NCI-H187 (cell line): ENCODE data around the gene SPRY4.
"Not testable (repeated sequence)": the region's sequence is repeated elsewhere in the genome, so short reads cannot be mapped to it uniquely, and the experiment has no call there.

ENCODE experiments used
- DNase-seq, 2 experiments: peaks; one replicate each; lab custom pipeline; 2025; lab: John Stamatoyannopoulos, UW

The SPRY4 gene

DNA sequence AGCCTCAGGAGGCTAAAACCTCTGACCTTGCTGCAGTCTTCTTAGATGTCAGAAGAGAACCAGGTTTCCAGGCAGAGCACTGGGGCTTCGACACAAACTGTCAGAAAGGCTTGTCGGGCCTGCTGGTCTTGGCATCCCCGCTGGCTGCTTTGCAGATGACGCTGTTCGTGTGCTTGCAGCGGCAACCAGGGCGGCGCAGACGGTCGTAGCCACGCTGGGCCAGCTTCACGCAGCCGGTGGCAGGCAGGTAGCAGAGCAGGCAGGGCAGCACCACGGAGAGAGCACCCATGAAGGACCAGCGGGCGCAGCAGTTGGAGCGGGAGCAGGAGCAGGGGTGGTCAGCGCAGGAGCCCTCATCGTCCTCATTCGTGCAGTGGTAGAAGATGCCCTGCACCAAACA is 10.7 kb downstream of the SPRY4 start:
- no peak for DNase-seq

DNA sequence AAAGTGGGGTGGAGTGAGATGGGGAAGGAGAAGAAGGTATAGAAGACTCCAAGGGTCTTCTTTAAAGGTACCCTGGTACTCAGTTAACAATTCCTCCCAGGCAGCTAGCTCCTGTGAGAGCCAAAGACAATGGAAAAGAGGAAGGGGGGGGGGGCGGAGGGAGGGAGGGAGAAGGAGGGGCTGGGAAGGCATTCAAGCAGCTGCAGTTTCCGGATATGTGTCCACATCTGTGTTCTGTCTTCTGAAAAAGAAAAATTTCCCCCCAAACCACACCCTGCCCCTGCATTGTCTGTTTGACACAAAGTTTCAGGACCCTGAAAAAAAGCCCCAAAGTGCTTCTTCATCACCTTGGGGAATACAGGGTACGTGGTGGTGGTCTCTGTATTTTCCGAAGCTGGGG is 11.1 kb downstream of the SPRY4 start:
- no peak for DNase-seq

DNA sequence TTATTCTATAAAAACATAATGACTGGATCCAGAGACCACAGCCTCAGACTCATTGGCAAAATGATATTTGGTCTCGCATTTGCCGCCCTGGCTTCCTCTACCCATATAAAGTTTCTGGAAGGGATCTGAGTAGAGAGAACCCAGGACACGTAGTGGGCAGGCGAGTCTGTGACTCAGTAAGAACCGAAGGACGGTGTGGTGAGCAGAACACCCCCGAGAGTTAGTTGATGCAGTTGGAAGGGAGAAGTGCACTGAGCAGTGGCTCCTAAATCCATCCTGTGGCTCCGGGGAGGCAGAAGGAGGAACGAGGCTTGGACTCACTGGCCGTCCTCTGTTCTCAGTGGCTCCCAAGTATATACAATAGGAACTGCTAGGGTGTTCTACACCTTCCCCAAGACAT is 11.5 kb downstream of the SPRY4 start:
- DNase-seq: no peak

DNA sequence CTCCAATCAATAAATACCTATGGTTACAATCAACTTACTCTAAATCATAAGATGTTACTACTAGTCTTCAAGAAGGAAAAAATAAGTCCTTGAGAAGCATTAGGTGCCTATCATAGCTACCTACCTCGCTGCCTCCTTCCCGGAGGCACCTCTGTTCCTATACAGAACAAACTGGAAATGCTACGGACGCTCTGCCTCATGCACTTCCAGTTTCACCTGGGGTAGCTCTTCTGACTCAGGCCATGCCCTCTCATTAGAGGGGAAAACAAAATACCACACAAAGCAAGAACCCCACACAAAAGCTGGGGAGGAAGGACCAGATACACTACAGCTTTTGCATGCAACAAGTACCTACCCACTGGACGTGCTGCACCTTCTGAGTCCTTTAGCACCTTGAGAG is 12.4 kb downstream of the SPRY4 start:
- DNase-seq: no peak

DNA sequence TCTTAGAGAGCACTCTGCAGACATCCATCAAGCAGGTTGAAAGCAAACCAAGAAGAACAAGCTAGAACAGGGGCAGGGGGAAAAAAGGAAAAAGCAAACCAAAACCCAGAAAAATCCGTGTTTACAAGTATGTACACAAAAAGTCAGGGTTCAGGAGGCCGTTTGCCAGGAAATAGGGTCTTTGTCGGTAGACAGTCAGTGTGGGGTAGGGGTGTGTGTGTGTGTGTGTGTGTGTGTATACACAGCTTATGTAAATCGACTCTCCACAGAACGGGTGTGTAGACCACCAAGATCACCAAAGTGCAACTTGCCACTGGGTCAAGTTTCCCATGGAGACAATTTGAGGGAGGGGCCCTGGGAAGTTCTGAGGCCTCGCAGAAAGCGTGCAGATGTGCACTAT is 13.1 kb downstream of the SPRY4 start:
- no peak for DNase-seq

DNA sequence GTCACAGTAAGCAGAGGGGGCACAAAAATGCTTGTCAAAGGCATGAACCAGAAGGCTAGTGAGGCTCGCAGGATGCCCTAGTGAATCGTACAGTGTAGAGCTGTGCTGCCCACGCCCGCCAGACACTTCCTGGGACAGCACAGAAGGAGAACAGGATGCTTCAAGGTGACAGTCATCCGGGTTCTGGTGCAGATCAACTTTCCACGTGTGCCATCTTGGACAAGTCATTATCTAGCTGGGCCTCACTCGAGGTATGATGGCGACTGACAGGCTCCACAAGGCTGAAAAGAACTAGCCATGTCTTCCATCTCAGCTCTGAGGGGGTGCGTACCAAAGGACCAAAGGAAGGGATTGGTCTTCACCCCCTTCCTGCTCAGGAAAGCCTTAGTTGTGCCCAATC is 14.0 kb downstream of the SPRY4 start:
- DNase-seq: no peak

DNA sequence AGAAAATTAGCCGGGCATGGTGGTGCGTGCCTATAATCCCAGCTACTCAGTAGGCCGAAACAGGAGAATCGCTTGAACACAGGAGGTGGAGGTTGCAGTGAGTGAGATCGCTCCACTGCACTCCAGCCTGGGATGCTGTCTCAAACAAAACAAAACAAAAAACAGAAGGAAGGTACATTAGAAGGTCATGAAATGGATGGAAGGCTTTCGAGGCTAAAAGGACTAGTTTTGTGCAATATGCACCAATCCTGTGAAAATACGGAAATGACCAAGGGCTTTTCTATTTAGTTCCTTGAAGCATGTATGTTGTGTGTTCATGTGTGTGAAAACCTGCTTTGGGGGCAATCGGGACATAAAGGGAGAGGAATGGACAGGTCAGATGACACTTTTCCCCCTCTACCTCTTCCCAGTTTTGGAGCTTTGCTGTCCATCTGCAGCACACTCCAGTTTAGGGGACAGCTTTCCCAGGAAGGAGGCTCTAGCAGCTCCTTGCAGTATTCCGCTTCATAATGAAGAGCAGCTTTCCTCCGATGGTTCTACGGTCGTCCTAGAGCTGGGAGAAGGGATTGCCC is 15.0 kb downstream of the SPRY4 start:
- DNase-seq: no peak

DNA sequence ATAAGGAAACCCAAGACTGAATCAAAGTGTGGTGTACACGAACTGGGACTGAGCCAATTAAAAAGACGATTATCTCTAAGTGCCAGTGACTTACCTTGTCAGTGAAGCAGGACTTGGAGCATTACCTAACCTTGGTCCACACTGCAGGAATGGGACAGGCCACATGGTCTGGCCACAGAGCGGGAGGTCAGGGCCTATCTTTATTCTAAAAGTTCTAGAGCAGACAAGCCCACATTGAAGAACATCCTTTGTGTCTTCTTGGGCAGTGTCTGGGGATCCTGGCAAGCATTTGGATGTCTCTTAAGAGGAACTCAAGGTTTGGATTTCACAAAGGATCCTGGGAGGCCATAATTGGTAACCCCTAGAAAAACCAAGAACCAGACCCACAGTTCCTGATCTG is 16.5 kb downstream of the SPRY4 start:
- no peak for DNase-seq

DNA sequence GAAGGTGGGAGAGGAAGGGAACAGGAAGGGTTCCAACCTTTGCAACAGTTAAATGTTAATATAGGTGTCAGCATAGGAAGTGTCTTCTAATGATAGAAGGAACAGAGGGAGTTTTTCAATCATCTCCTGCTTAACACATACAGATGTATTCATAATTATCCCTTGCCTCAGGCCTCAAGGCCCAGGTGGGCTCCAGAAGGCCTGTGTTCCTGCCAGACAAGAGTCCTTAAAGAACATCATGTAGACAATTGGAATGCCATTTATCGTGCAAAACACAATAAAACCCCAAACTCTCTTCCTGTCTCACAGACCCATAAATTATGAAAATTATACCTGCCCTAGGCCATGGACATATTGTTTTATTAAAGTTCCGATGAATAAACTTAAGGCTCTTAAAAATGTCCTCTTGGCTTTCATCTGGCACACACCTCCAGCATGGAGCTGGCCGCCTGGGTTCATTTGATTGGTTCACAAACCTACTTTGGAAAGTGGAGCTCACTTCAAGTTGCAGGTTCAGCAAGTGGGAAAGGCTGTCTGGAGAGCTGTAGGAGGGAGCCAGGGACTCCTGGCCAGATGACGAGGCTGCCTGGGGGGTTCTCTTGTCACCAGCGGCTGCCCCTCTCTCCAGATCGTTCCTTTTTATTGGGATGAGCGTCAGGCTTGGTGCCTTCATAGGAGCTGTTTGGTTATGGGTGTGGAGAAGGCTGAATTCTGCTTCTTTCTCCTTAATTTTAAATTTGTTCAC is 17.5 kb downstream of the SPRY4 start:
- DNase-seq: no peak

DNA sequence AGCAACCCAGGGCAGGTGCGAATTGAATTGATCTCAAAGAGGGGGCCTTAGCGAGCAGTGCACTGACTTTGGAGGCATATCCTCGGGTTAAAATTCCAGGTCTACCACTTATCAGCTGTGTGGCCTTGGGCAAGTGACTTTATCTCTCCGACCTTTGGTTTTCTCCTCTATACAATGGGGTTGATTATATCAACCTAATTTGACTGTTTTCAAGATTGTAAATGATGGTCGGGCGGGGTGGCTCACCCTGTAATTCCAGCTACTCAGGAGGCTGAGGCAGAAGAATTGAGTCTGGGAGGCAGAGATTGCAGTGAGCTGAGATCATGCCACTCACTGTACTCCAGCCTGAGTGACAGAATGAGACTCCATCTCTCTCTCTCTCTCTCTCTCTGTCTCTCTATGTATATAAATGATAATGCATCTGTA is 18.7 kb downstream of the SPRY4 start:
- no peak for DNase-seq

DNA sequence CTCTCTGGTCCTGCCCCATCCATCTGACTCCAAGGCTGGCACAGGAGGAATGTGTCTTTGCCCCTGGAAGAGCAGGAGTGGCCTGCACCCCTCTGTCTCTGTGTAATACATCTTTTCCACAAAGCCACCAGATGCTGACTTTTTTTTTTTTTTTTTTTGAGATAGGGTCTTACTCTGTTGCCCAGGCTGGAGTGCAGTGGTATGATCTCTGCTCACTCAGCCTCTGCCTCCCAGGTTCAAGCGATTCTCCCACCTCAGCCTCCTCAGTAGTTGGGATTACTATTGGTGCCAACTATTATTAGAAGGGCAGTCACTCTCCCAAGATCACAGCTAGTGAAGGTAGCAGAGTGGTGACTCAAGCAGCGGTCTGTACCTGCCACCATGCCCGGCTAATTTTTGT is 19.6 kb downstream of the SPRY4 start:
- no peak for DNase-seq

DNA sequence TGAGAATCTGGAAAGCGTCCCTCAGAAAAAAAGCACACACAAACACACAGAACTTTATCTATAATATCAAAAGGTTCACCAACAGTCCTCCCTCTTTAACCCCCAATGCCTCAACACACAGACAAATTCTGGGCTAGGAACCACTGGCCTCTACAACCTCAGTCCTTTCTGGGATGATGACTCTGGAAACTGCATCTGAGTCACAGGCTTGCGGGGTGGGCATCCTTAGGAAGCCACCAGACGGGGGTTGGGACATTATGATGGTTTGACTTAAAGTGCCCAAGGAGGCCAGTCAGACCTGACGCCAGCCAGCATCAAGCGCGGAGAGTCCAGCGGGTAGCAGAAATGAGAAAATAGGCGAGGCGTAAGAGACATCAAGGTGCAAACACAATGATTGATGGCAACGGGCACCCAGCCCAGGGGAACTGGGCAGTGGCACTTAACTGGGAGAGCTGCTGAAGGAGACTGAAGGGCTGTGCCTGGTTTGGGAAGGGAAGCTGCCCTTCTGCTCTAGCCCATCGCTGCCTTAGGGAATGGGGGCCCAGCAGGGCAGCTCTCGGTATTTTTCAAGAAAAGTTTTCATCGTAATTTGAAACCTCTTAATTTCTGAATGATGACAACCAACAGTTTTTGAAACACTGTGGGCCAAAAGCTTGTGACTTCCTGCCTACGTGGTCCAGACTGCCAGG is 20.7 kb downstream of the SPRY4 start:
- DNase-seq: no peak

DNA sequence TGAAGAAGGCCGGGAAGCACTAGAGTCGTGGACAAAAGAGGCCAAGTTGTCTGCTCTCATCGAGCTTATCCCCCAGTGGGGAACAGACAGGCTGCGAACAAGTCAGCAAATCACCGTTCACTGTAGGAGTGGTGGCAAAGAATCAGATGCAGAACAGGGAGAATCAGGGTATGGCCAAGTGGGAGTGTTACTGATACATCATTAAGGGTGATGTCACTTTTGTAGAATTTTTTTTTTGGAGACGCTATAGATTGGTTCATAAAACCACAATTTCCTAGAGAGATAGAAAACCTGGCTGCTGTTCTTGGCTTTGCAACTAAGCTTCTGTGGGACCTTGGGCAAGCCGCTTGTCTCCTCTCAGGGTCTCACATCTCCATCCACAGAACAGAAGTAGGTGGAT is 21.3 kb downstream of the SPRY4 start:
- no peak for DNase-seq

DNA sequence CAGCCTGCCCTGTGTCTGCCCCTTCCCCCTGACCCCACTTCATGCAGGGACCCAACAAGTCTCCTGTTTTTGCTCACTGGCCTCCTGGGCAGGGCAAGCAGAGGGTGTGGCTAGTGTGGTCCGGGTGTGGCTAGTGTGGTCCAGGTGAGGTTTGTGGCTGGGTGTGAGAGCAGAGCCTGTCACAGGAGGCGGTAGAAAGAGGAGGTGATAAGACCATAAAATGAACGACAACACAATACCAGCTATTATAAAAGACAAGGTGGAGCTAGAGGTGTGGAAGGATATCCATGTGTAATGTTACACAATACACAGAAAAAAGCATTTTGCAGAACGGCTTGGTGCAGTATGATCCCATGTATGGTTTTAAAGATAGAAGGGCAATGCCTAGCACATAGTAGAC is 23.3 kb downstream of the SPRY4 start:
- DNase-seq: no peak

DNA sequence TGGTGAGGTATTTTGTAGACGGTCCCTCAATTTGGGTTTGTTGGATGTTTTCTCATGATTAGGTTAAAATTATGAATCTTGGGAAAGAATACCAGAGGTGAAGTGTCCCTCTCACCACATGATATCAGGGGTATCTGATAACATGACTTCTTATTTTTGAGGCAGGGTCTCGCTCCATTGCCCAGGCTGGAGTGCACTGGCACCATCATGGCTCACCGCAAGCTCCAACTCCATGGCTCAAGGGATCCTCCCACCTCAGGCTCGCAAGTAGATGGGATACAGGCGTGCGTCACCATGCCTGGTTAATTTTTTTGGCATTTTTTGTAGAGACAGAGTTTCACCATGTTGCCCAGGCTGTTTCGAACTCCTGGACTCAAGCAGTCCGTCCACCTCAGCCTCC is 24.1 kb downstream of the SPRY4 start:
- DNase-seq: no peak

DNA sequence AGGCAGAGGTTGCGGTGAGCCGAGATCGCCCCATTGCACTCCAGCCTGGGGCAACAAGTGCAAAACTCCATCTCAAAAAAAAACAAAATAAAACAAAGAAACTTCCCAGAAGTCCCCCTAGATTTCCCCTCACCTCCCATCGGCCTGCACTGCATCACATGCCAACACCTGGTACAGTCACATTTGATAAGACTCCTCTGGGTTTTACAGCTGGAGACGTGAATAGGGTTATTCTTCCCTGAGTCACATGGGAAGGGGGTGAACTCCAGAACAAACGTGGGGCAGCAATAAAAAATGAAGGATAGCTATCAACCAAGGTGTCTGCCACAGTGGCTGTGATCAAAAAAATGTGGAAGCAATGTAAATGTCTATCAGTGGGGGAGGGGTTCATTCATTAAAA is 26.0 kb downstream of the SPRY4 start:
- no peak for DNase-seq

DNA sequence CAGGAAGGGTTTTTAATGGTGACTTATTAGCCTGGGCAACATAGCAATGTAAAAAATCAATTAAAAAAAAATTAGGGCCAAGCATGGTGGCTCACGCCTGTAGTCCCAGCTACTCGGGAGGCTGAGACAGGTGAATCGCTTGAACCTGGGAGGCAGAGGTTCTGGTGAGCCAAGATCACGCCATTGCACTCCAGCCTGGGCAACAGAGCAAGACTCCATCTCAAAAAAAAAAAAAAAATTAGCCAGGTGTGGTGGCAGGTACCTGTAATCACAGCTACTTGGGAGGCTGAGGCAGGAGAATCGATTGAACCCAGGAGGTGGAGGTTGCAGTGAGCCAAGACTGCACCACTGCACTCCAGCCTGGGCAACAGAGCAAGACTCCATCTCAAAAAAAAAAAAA is 27.0 kb downstream of the SPRY4 start:
- DNase-seq: not testable (repeated sequence)

DNA sequence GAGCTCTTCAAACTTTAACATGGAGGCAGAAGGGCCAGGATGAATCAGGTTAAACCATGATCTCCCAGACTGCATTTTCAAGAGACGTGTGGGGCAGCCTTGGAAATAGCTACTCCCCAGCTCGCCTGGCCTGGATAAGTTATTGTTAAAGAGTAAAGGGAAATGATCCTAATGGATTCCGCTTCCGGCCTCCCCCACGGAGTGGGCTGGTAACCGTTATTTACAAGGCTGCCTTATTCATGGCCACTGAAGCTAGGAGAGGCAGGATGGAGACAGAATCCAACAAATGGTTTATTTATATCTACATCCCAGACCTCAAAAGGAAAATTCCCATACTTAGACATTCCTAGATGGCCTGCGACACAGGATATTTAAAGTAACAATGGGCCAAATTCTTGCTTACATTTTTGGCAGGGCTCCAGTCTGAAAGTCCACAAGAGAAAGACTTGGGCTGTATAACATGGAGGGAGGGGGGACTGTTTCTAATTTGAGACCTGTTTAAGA is 27.9 kb downstream of the SPRY4 start:
- no peak for DNase-seq

DNA sequence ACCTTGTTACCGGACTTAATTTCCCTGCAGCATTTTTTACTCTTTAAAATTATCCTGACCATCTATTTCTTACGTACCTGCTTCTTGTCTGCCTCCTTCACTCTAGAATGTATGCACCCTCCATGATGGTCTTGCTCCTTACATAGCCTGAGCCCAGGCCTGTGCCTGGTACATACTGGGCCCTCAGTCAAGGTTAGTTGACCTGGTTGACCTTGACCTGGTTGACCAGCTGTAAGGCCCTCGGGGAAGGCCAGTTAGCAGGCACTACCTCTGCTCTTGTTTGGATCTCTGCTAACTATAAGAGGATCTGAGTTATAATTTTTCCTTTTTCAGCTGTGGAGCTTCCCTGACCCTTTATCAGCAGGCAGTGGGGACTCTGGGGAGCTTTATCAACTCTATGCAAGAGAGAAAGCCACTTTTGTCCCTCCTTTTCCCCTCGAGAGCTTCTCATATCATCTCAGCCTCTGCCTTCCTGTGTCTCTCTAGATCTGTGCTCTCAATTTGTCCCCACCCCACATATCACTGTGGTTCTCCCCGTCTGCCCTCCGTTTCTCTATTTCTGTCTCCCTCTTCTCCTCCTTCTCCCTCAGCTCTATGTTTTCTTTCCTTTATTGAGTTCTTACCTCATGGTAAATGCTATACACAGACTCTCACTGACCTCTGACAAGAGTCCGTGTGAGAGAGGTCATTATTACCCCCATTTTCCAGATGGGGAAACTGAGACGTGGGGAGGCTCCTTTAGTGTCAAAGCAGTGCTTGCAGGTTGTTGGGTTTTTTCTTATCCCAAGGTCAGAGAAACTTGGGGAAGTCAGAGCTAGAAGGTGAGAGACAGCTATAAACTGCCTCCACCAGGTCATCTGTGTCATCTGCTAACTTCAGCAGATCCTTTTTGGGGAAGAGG is 28.6 kb downstream of the SPRY4 start:
- no peak for DNase-seq

DNA sequence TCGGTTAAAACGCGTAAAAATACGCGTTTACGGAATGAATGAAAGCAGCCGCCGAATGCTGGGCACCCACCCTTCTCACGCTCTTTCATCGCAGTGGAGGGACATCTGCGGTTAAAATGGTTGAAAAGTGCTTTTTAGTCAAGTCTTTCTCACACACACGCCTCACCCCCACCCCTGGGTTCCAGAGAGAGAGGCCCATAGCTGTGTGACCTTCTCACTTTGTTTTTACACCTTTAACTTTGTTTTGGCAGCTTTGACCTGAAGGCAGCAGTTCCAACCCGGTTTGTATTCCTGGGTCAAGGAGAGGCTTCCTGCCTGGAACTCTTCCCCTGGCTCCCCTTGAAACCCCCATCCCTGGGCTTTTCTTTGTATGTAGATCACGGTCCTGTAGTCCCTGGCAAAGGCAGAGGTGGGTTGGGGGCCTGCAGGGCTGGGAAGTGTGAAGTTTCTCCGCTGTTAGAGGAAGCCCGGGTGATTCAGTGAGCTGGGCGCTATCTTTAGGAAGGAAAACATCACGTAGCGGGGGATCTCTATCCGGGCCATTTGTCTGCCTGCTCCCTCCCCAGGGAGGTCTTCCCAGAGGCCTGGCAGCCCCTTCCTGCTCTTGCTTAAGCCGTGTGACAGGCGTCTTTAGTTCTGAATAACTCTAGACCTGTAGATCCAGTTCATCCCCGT is 29.6 kb downstream of the SPRY4 start:
- no peak for DNase-seq

DNA sequence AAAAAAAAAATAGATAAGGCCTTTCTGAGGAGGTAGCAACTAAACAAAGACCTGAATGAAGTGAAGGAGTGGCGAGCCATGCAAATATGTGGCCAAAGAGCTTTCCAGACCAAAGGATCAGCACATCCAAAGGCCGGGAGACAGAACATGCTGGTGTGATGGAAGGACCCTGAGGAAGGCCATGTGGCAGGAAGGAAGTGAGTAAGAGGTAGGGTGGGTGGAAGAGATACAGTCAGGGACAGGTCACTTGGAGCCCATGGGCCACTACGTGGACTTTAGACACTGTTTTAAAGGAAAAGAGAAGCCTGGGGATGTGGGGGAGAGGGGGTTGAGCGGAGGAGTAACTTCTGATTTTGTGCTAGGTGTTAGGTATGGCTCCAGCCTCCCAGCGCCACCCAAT is 31.3 kb downstream of the SPRY4 start:
- no peak for DNase-seq

DNA sequence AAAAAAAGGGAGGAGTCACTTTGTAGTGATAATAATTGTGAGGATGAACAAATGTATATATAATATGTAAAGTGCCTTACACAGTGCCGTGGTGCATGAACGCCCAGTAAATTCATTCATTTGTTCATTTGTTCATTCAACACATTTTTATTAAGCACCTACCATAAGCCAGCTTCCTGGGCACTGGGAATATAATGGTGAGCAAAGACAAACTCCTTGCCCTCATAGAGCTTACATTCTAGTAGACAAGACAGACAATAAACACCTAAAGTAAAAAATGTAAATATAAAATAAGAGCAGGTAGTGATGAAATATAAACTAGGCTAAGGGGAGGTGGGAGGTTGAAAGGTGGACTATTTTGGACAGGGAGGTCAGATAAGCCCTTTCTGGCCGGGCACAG is 32.0 kb downstream of the SPRY4 start:
- no peak for DNase-seq
